HG02678 (cell line): ENCODE results near the gene FAM216B.
"Not testable (repeated sequence)": the region's sequence is repeated elsewhere in the genome, so short reads cannot be mapped to it uniquely, and the experiment has no call there.

ENCODE experiments used
- ATAC-seq: cut with Tn5 transposase; IDR thresholded peaks from one replicate; pipeline ENCODE4 v1.9.1; 2021; ENCODE audit warnings: mild to moderate bottlenecking, moderate library complexity; ENCODE audit not compliant: unreplicated experiment

Gene FAM216B

GRCh38 chr13:42781352-42781751, at the start of gene FAM216B:
Gene FAM216B, plus strand, starts transcription at chr13:42781584. Its CDS starts 2,484 bp downstream, at chr13:42784068.
- ATAC-seq, result no peak

DNA sequence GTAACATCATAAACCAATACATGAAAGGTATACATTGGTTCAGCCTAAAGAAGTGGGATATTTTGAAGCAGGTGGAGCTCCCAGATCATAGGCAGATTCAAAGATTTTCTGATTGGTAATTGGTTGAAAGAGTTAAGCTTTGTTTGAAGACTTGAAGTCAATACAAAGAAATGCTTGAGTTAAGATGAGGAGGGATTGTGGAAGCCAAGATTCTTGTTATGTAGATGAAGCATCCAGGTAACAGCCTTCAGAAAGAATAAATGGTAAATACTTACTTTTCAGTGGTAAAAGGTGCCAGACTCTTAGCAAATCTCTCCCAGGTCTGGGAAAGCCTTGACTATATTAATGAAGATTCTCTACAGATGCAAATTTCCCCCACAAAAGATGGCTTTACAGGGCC, 49.3 kb upstream of the FAM216B start:
- ATAC-seq, result no peak

DNA sequence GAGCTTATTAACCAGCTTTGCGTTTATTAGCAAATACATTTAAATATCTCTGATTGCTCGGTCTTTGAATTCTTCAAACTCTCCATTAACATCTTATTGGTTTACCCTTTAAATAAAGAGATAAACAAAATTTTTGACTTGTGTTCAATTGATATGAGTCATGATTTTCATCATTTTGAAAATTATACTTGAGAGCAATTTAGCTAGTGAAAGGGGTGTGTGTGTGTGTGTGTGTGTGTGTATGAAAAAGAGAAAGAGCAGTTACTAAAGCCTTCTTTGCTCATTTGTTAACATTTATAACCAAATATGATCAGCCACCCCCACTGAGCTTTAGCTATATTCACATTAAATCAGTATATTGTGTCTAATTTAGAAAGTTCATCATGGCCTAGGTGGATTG, 48.3 kb upstream of the FAM216B start:
- no peak for ATAC-seq

GRCh38 chr13:42735010-42735409, 46.4 kb upstream of the FAM216B start:
- no peak for ATAC-seq

DNA sequence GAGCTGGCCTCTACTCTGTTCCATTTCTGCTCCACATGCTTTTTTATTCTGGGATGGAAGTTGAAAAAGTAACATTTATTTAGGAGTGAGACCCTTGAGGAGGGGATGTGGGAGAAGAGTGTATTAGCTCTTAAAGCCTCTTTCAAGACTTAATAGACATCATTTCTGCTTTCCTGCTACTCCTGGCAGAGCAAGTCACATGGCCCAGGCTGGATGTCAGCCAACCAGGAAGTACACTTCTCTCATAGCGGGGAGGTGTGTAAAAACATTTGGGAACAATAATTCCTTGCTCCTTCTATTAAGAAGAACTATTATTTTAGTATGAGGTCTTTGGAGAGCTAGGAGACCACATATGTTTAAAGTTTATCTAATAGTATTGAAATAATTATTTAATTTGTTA, 40.6 kb upstream of the FAM216B start:
- no peak for ATAC-seq

- no peak for ATAC-seq
These were observed 39.5 kb upstream of the FAM216B start for GRCh38 chr13:42741914-42742313.

- no peak for ATAC-seq
These were observed 35.7 kb upstream of the FAM216B start for GRCh38 chr13:42745655-42746054.

GRCh38 chr13:42746866-42747265, 34.5 kb upstream of the FAM216B start:
- no peak for ATAC-seq

- ATAC-seq, result no peak
These were observed 33.9 kb upstream of the FAM216B start for GRCh38 chr13:42747399-42747873.

DNA sequence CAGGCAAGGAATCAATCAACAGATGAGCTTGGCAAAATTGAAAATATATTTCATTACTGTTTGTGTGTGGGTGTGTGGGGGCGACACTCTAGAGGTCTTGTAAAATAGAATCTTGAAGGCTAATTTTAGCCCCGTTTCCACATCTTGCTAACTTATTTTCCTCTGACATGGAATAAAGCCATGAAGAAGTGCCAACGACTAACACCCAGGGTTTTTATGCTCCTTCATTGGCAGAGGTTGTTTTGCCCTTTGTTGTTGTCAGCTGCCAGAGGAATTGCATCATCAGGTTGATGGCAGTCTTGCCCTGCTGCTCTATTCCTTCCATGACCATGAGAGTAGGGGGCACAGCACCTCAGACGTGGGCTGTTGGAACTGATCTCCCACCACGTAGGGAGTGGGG, 30.6 kb upstream of the FAM216B start:
- no peak for ATAC-seq

DNA sequence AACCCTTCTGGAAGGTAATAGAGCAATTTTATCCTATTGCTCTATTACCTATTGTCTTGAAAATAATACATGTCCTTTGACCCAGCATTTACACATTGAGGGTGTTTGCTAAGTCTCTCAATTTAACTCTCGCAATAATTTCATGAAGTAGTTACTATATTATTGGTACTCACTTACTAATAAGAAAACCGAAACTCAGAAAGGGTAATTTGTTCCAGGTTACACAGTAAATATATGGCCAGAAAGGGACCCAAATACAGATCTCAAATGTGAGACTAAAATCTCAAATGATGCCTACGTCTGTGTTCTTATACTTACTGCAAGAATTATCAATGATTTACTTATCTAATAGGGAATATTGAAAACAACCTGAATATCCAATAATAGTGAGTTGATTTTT, 29.7 kb upstream of the FAM216B start:
- ATAC-seq, result peak; percentile 76

DNA sequence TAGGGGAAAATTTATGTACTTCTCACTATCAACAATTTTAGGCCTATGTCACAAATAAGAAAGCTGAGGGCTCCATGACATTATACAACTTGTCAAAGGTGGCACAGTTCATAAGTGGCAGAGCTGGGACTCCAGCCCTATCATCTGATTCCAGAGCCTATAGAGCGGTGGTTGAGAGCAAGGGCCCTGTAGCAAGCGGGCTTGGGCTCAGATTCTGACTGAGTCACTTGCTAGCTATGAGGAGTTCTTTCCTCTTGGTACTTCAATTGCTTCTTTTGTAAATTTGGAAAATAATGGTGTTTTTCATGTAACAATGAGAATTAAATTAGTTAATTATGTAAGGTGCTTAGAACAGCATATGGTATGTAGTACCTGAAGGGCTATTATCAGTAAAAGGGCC, 28.7 kb upstream of the FAM216B start:
- no peak for ATAC-seq

DNA sequence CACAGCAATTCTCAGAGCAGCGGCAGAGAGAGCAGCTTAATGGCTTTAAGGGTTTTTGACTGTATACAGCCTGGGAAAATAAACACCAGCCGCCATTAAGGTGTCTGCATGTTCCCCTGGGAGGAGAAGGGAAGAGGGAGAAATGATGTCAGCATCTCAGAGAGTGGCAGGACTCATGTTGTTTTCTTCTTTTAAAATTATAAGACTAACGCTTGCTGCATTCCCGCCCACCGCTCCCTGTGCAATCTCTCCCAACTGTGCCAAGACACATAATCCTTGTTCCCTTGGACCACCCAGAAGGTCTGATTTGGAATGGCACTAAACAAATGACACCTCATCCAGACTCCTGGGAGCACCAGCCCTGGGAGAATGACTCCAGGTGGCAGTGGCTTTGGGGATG, 27.7 kb upstream of the FAM216B start:
- ATAC-seq, result no peak

GRCh38 chr13:42754801-42755510, 26.4 kb upstream of the FAM216B start:
- ATAC-seq, result no peak

- ATAC-seq, result no peak
These were observed 23.5 kb upstream of the FAM216B start for GRCh38 chr13:42757678-42758420.

DNA sequence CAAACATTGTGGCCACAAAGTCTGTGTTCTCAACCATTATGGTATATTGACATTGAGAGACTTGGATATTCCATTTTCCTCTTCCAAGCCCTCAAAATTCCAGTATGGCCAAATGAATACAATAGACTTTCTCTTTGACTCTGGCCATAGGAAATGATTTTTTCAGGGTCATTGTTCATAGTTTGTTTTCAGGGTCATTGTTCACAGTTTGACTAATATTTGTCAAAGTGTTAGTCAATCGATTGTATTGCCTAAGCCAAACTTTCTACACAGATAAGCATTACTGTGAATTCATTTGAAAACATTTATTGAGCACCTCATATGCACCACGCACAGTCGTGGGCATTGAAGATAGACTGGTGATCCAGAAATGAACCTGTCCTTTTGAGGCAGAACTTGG, 22.9 kb upstream of the FAM216B start:
- ATAC-seq, result no peak

- no peak for ATAC-seq
These were observed 20.4 kb upstream of the FAM216B start for GRCh38 chr13:42760951-42761350.

DNA sequence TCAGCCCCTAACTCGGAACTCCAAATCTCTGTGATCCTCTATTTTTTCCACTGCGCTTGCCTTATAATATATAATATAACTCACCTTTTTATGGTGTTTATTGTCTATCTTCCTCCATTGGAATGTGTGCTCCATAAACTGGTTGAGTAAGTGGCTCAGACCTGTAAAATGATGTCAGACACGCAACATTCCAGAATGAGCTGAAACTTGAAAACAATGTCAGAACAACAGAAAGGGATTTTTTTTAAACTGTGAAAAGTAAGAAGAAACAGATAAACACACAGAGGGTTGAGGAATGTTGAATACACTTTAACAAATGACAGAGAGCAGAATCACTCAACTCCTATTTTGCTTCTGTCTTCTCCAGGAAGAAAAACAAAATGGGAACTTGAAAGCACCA, 19.1 kb upstream of the FAM216B start:
- no peak for ATAC-seq

- ATAC-seq, result no peak
These were observed 18.5 kb upstream of the FAM216B start for GRCh38 chr13:42762917-42763316.

- no peak for ATAC-seq
These were observed 15.4 kb upstream of the FAM216B start for GRCh38 chr13:42766016-42766415.

DNA sequence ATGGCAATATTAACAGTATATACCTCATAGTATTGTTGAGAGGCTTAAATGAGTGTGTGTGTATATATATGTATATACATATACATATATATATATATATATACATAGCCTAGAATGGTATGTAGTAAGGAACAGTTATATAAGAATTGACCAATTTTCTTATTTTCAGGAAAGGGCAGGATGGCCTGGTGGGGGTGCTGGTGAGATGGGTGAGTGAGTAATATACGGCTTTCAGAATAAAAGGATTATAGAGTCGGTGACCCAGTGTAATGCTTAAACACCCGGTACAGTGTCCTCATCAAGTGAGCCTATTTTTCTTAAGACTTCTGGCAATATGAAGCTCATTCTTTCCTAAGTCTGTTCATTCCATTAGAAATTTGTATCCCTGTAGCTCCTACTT, 11.7 kb upstream of the FAM216B start:
- ATAC-seq, result no peak

GRCh38 chr13:42776558-42776957, 4.8 kb upstream of the FAM216B start:
- not testable (repeated sequence) for ATAC-seq
